Thymus (tissue), 11 donors: ENCODE results near the gene CLDN16. TPM values are rescaled to one million over a fixed set of nuclear protein-coding genes. Genes with fewer than 3 reads are reported as not detected.
A peak's percentile ranks its signal among the peaks of the same experiment; 100 is the strongest.

Experiments used
- DNase-seq, 9 donors: peaks; one replicate each; pipeline ENCODE4 v3.0.0-alpha.2; 2013; ENCODE audit warnings: low spot score in 9 of 9, low read depth in 6 of 9, missing footprints in 1 of 9
- H3K27ac ChIP-seq, 2 donors: one replicate each; pipeline ENCODE4 v1.5.1; 2013; ENCODE audit warnings: control low read depth in 1 of 2, low read depth in 1 of 2, low read length in 1 of 2, mild to moderate bottlenecking in 1 of 2, moderate library complexity in 1 of 2
- H3K27me3 ChIP-seq, 2 donors: one replicate each; pipeline ENCODE4 v1.5.1; 2013; ENCODE audit warnings: low read length in 1 of 2; ENCODE audit not compliant: control insufficient read depth in 2 of 2, insufficient read depth in 1 of 2
- H3K36me3 ChIP-seq, 2 donors: one replicate each; pipeline ENCODE4 v1.5.1; 2013; ENCODE audit warnings: low read length in 1 of 2, mild to moderate bottlenecking in 1 of 2, moderate library complexity in 1 of 2; ENCODE audit not compliant: control insufficient read depth in 2 of 2, insufficient read depth in 2 of 2
- H3K4me1 ChIP-seq, 2 donors: one replicate each; pipeline ENCODE4 v1.5.1; 2013; ENCODE audit warnings: low read length in 2 of 2; ENCODE audit not compliant: control insufficient read depth in 2 of 2, insufficient read depth in 2 of 2
- H3K4me3 ChIP-seq, 2 donors: one replicate each; pipeline ENCODE4 v1.5.1; 2013; ENCODE audit warnings: low read length in 2 of 2, control low read depth in 1 of 2, mild to moderate bottlenecking in 1 of 2
- H3K9me3 ChIP-seq, 2 donors: one replicate each; pipeline ENCODE4 v1.5.1; 2013; ENCODE audit warnings: low read length in 1 of 2, mild to moderate bottlenecking in 1 of 2; ENCODE audit not compliant: control insufficient read depth in 2 of 2, insufficient read depth in 1 of 2
- WGBS: extraction: QIAGEN DNeasy Blood & Tissue Kit; methylation state at CpG from one replicate; pipeline ENCODE4 v1.1.7; 2013; 5-methylcytosine and 5-hydroxymethylcytosine counted together
- polyA plus RNA-seq: library from polyadenylated mRNA; stranded (reverse); fragments of 200-250 nt; gene quantifications from one replicate; pipeline ENCODE4 v1.2.3, GENCODE V29; 2013
- total RNA-seq: library from RNA; stranded (reverse); fragments of 120-200 nt; gene quantifications from one replicate; pipeline ENCODE4 v1.2.4, GENCODE V29; 2013
- donor health status: healthy.

Gene CLDN16
- total and polyA plus RNA-seq, 2 donors = 0.52 to 1.3 TPM

- H3K4me1 ChIP-seq = no peaks in the 10 kb centered on the region
- no peaks in the 10 kb centered on the region for H3K36me3 ChIP-seq
- H3K4me3 ChIP-seq = no peak overlapping the region
- 78% methylated on average over 2 of the region's 2 CpGs for WGBS
- no peak overlapping the region for H3K27ac ChIP-seq
- H3K27me3 ChIP-seq = no peaks in the 10 kb centered on the region
- no peak for DNase-seq
- no peaks in the 10 kb centered on the region for H3K9me3 ChIP-seq
Measured at GRCh38 chr3:190357468-190357867, 30.5 kb upstream of the CLDN16 start.

DNA sequence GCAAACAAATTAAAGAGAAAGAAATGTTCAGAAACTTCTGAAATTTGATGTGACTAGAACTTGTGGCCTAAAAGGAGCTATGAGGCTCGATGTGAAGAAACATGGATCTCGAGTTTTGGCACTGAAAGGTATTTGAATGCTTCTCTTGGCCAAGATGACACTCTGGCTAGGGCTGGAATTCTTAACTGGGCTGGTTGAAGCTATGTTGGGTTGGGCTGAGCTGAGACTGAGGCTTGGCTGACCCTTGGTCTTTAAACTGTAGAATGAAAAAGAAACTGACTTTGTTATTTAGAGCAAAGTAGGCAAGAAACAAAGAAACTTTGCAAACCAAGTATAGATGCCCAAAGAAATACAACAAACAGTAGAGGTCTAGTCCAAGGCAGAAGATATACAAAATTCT lies 28.1 kb upstream of the CLDN16 start:
- no peak overlapping the region for H3K4me3 ChIP-seq
- H3K9me3 ChIP-seq = no peaks in the 10 kb centered on the region
- no peak for DNase-seq
- WGBS = 90% methylated on average over 2 of the region's 2 CpGs
- H3K27me3 ChIP-seq = no peaks in the 10 kb centered on the region
- no peaks in the 10 kb centered on the region for H3K4me1 ChIP-seq
- no peaks in the 10 kb centered on the region for H3K36me3 ChIP-seq
- no peak overlapping the region for H3K27ac ChIP-seq

- H3K9me3 ChIP-seq = no peaks in the 10 kb centered on the region
- 93% methylated on average over 2 of the region's 2 CpGs for WGBS
- DNase-seq = no peak
- no peak overlapping the region for H3K27ac ChIP-seq
- no peaks in the 10 kb centered on the region for H3K36me3 ChIP-seq
- no peaks in the 10 kb centered on the region for H3K27me3 ChIP-seq
- H3K4me1 ChIP-seq = no peaks in the 10 kb centered on the region
- H3K4me3 ChIP-seq = no peak overlapping the region
Measured at GRCh38 chr3:190360228-190360627, 27.7 kb upstream of the CLDN16 start.

GRCh38 chr3:190361791-190362190 lies 26.2 kb upstream of the CLDN16 start:
- DNase-seq = no peak
- H3K9me3 ChIP-seq = no peaks in the 10 kb centered on the region
- no peak overlapping the region for H3K27ac ChIP-seq
- H3K4me1 ChIP-seq = no peaks in the 10 kb centered on the region
- no peak overlapping the region for H3K4me3 ChIP-seq
- WGBS = 90% methylated on average over 1 of the region's 1 CpG
- no peaks in the 10 kb centered on the region for H3K27me3 ChIP-seq
- H3K36me3 ChIP-seq = no peaks in the 10 kb centered on the region

- Histone ChIP-seq H3K27me3 (no peaks in the 10 kb centered on the region), H3K4me1 (no peaks in the 10 kb centered on the region), H3K4me3 (no peak overlapping the region), H3K27ac (no peak overlapping the region), H3K36me3 (no peaks in the 10 kb centered on the region), H3K9me3 (no peaks in the 10 kb centered on the region)
- no peak for DNase-seq
- WGBS = 96% methylated on average over 9 of the region's 9 CpGs
Measured at GRCh38 chr3:190362258-190362657, 25.7 kb upstream of the CLDN16 start.

DNA sequence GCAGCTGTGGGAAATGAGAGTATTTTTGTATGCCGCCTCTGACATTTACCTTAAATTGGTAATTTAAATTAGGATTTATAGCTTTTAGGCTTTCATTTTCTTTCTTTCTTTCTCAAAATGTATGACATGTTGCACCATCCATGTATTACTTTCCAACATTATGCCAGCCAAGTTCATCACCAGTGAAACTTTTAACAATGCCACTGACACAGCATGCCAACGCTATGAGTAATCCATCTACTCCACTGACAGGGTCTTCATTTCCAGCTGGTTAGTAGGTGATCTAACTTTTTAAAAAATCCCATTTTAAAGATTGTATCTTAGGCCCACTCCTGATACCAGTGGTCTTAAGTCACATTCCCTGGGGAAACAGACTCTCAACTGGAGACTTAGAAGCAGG lies 21.8 kb upstream of the CLDN16 start:
- 72% methylated on average over 2 of the region's 2 CpGs for WGBS
- Histone ChIP-seq H3K4me3 (no peak overlapping the region), H3K36me3 (no peaks in the 10 kb centered on the region), H3K4me1 (no peaks in the 10 kb centered on the region), H3K27ac (no peak overlapping the region), H3K9me3 (no peaks in the 10 kb centered on the region), H3K27me3 (no peaks in the 10 kb centered on the region)
- no peak for DNase-seq

DNA sequence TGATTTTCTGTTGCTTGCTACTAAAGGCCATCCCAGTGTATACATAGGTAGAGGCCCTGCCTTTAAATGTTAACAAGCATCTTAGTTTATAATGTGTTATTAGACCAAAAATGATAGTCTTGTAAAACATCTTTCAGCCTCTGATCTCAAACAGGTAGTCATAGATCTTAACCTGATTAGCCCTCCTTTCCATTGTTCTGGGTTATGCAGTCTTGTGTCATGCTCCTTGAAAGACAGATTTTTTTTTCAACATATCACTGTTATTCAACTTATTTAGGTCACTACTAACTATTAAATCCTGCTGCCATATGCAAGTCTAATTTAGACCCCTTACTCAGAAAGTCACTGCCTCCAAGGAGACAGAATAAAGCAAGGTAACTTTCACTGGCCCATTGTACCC lies 19.1 kb upstream of the CLDN16 start:
- no peaks in the 10 kb centered on the region for H3K27me3 ChIP-seq
- H3K4me1 ChIP-seq = no peaks in the 10 kb centered on the region
- no peaks in the 10 kb centered on the region for H3K36me3 ChIP-seq
- no peak overlapping the region for H3K4me3 ChIP-seq
- no peaks in the 10 kb centered on the region for H3K9me3 ChIP-seq
- DNase-seq = no peak
- H3K27ac ChIP-seq = no peak overlapping the region

DNA sequence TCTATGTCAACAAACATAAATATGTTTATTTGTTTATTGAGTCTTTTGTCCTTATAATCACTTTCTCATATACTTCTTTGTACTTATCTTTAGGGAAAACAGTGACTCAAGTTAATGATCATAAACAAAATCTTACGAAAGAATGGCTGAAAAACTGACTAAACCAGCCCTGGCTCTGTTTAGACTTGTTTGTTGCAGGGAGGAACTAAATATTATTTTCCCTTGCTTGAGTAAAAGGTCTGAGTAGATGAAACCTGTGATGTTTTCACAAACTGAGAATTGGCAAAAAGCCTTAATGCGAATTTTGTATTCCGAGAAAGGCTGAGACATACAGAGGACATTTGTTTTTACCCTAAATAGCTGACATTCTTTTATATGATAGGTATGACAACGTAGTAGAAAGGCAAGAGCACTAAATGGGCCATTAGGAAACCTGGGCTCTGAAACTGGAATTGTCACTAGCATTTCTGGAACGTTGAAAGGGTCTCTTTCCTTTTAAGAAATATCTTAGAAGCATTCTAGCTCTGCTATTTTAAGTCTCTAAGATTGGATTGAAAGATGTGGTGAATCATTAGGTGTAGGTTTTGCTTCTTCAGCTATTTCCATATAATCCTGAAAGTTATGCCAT lies 18.2 kb upstream of the CLDN16 start:
- DNase-seq = peak in 1 of 9 donors; percentile 13
- Histone ChIP-seq H3K27me3 (no peaks in the 10 kb centered on the region), H3K4me1 (no peaks in the 10 kb centered on the region), H3K9me3 (no peaks in the 10 kb centered on the region), H3K36me3 (no peaks in the 10 kb centered on the region), H3K27ac (no peak overlapping the region), H3K4me3 (no peak overlapping the region)
- WGBS = 86% methylated on average over 5 of the region's 5 CpGs

DNA sequence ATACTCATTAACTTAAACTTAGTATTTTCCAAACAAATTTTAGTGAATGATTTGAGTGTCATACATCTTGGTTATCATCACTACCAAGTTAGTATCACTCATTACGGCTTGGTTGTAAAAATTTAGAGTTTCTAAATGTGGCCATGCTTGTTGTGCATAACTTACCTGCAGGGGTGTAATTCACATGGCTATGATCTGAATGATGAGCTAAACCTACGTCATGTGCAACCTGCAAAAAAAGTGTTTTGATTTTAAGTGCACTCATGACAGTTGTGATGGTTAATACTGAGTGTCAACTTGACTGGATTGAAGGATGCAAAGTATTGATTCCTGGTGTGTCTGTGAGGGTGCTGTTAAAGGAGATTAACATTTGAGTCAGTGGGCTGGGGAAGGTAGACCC lies 17.6 kb upstream of the CLDN16 start:
- no peaks in the 10 kb centered on the region for H3K36me3 ChIP-seq
- no peaks in the 10 kb centered on the region for H3K27me3 ChIP-seq
- peak overlapping the region in 1 of 2 donors; percentile 13 for H3K27ac ChIP-seq
- no peak for DNase-seq
- H3K4me1 ChIP-seq = no peaks in the 10 kb centered on the region
- no peaks in the 10 kb centered on the region for H3K9me3 ChIP-seq
- no peak overlapping the region for H3K4me3 ChIP-seq
- 90% methylated on average over 2 of the region's 2 CpGs for WGBS

DNA sequence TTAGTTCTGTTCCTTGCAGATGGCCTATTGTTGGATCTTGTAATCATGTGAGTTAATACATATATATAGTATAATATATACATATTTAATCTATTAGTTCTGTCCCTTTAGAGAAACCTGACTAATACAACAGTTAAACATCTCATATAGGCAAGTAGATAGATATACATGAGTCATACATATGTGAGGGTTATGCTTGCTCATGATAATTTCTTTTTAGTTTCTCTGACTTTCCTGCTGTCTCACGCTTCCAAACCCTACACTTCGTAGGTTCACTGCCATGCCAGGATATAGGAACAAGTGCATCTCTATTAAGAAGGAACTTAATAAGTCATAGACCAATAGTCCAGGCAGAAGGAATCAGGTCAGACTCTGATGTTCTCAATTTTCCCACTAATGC lies 16.8 kb upstream of the CLDN16 start:
- Histone ChIP-seq H3K4me1 (no peaks in the 10 kb centered on the region), H3K4me3 (no peak overlapping the region), H3K27me3 (no peaks in the 10 kb centered on the region), H3K9me3 (no peaks in the 10 kb centered on the region), H3K36me3 (no peaks in the 10 kb centered on the region), H3K27ac (no peak overlapping the region)
- DNase-seq = no peak
- WGBS = 65% methylated on average over 2 of the region's 2 CpGs
